ENCODE measurements around the gene DGKB. TPM values are rescaled to one million over a fixed set of nuclear protein-coding genes. Genes with fewer than 3 reads are reported as not detected.

DGKB gene
- total RNA-seq, 1 experiment from 2014 or later, result not detected

GRCh38 chr7:14691034-14691433, 211.5 kb downstream of the DGKB start:
- H3K4me3 Mint-ChIP-seq (ENCODE audit: unreplicated experiment), result no peak overlapping the region
- no peaks in the 10 kb centered on the region for H3K36me3 Mint-ChIP-seq (ENCODE audit: insufficient read depth, unreplicated experiment)
- intact Hi-C loops (cut with micrococcal nuclease), result loop anchor here (1.0 to 2.0 kb wide), 3 partner anchors 208 to 1409 kb away; no protein-coding TSS in a partner anchor

GRCh38 chr7:14690486-14690885, 212.1 kb downstream of the DGKB start:
- H3K27me3 Mint-ChIP-seq (ENCODE audit: insufficient read depth, unreplicated experiment), result peaks cover 39% of the 10 kb centered on the region
- no peak for TF ChIP-seq CTCF (IDR thresholded peaks at IDR 0.05; ENCODE audit: unreplicated experiment)
- intact Hi-C loops (cut with micrococcal nuclease), result loop anchor here (2.0 kb wide), 1 partner anchor 1166 kb away; no protein-coding TSS in a partner anchor
- no peak overlapping the region for H3K27ac Mint-ChIP-seq (ENCODE audit: low read depth, unreplicated experiment)
- no peak for DNase-seq (ENCODE audit: unreplicated experiment)
- no peaks in the 10 kb centered on the region for H3K4me1 Mint-ChIP-seq (ENCODE audit: insufficient read depth, unreplicated experiment)
- ChIA-PET POLR2A (no interaction called here), CTCF (interaction anchor here (0.6 to 4.4 kb wide), 17 partner anchors 10 to 1472 kb away, joined by 3 to 90 read pairs (median 5); no protein-coding TSS in a partner anchor)
- no TSS peak for BruUV-seq (replicated peaks)
- no peak overlapping the region for H3K4me3 Mint-ChIP-seq (ENCODE audit: unreplicated experiment)
- no peaks in the 10 kb centered on the region for H3K36me3 Mint-ChIP-seq (ENCODE audit: insufficient read depth, unreplicated experiment)
- H3K9me3 Mint-ChIP-seq (ENCODE audit: unreplicated experiment), result no peaks in the 10 kb centered on the region

More at GRCh38 chr7:14691034-14691433, 211.5 kb downstream of the DGKB start:
- no peak for TF ChIP-seq CTCF (IDR thresholded peaks at IDR 0.05; ENCODE audit: unreplicated experiment)
- BruUV-seq (replicated peaks), result no TSS peak
- H3K9me3 Mint-ChIP-seq (ENCODE audit: unreplicated experiment), result no peaks in the 10 kb centered on the region
- ChIA-PET CTCF (interaction anchor here (0.5 to 4.4 kb wide), 43 partner anchors 8 to 1415 kb away, joined by 3 to 90 read pairs (median 4); no protein-coding TSS in a partner anchor), POLR2A (interaction anchor here (0.8 to 1.2 kb wide), 3 partner anchors 10 to 1411 kb away, joined by 3 read pairs; no protein-coding TSS in a partner anchor)
- no peak overlapping the region for H3K27ac Mint-ChIP-seq (ENCODE audit: low read depth, unreplicated experiment)
- DNase-seq (ENCODE audit: unreplicated experiment), result no peak
- no peaks in the 10 kb centered on the region for H3K4me1 Mint-ChIP-seq (ENCODE audit: insufficient read depth, unreplicated experiment)
- H3K27me3 Mint-ChIP-seq (ENCODE audit: insufficient read depth, unreplicated experiment), result peaks cover 39% of the 10 kb centered on the region

- intact Hi-C loops (cut with micrococcal nuclease), result loop anchor here (2.0 kb wide), 1 partner anchor 1165 kb away; no protein-coding TSS in a partner anchor
- no peak for TF ChIP-seq CTCF (IDR thresholded peaks at IDR 0.05; ENCODE audit: unreplicated experiment)
- H3K27me3 Mint-ChIP-seq (ENCODE audit: insufficient read depth, unreplicated experiment), result peaks cover 39% of the 10 kb centered on the region
- no peak overlapping the region for H3K4me3 Mint-ChIP-seq (ENCODE audit: unreplicated experiment)
- H3K9me3 Mint-ChIP-seq (ENCODE audit: unreplicated experiment), result no peaks in the 10 kb centered on the region
- DNase-seq (ENCODE audit: unreplicated experiment), result no peak
- BruUV-seq (replicated peaks), result no TSS peak
- no peaks in the 10 kb centered on the region for H3K4me1 Mint-ChIP-seq (ENCODE audit: insufficient read depth, unreplicated experiment)
- H3K27ac Mint-ChIP-seq (ENCODE audit: low read depth, unreplicated experiment), result no peak overlapping the region
- ChIA-PET POLR2A (interaction anchor here (0.8 kb wide), 1 partner anchor 208 kb away, joined by 3 read pairs; no protein-coding TSS in a partner anchor), CTCF (interaction anchor here (0.8 to 4.4 kb wide), 7 partner anchors 9 to 1471 kb away, joined by 3 to 90 read pairs (median 5); no protein-coding TSS in a partner anchor)
- no peaks in the 10 kb centered on the region for H3K36me3 Mint-ChIP-seq (ENCODE audit: insufficient read depth, unreplicated experiment)
Observed at GRCh38 chr7:14690075-14690474, 212.5 kb downstream of the DGKB start.

GRCh38 chr7:14688208-14688607, 214.3 kb downstream of the DGKB start:
- POLR2A ChIA-PET, result interaction anchor here (0.6 kb wide), 2 partner anchors 548 to 1216 kb away, joined by 3 read pairs; no protein-coding TSS in a partner anchor
- TF ChIP-seq CTCF (IDR thresholded peaks at IDR 0.05; ENCODE audit: unreplicated experiment), result no peak
- Mint-ChIP-seq H3K27ac (ENCODE audit: low read depth, unreplicated experiment) (no peak overlapping the region), H3K4me3 (ENCODE audit: unreplicated experiment) (no peak overlapping the region), H3K27me3 (ENCODE audit: insufficient read depth, unreplicated experiment) (peaks cover 36% of the 10 kb centered on the region), H3K4me1 (ENCODE audit: insufficient read depth, unreplicated experiment) (no peaks in the 10 kb centered on the region), H3K36me3 (ENCODE audit: insufficient read depth, unreplicated experiment) (no peaks in the 10 kb centered on the region), H3K9me3 (ENCODE audit: unreplicated experiment) (no peaks in the 10 kb centered on the region)
- CTCF ChIA-PET, result interaction anchor here (0.6 to 1.4 kb wide), 3 partner anchors 231 to 1166 kb away, joined by 3 to 4 read pairs (median 3); no protein-coding TSS in a partner anchor
- intact Hi-C loops (cut with micrococcal nuclease), result loop anchor here (5.0 kb wide), 1 partner anchor 701 kb away; the partner anchor contains the start of gene ETV1
- no TSS peak for BruUV-seq (replicated peaks)
- DNase-seq (ENCODE audit: unreplicated experiment), result no peak

Measured in MCF 10A (cell line).